SK-N-MC (cell line): ENCODE results near the gene SEPTIN11.

Experiments
- DNase-seq: peaks from one replicate; pipeline ENCODE4 v3.0.0-alpha.2; 2011; ENCODE audit warnings: low read depth, low spot score
- H3K27ac ChIP-seq: fragments of 200-600 bp; sonication (generic); 2 replicates; pipeline ENCODE4 v1.5.1; 2016; ENCODE audit warnings: mixed run types
- H3K36me3 ChIP-seq: fragments of 200-600 bp; sonication (generic); 2 replicates; pipeline ENCODE4 v1.6.1; 2017; ENCODE audit warnings: antibody characterized with exemption, low read length, mixed read lengths; ENCODE audit not compliant: insufficient read depth
- H3K4me3 ChIP-seq: fragments of 200-600 bp; sonication (generic); 2 replicates; pipeline ENCODE4 v1.5.1; 2016
- H3K9ac ChIP-seq: fragments of 200-600 bp; sonication (generic); 2 replicates; pipeline ENCODE4 v1.8.0; 2017; ENCODE audit warnings: mixed run types, mixed read lengths; ENCODE audit not compliant: insufficient read length
- H3K9me3 ChIP-seq: fragments of 200-600 bp; sonication (generic); 2 replicates; pipeline ENCODE4 v1.6.1; 2017; ENCODE audit warnings: low read depth, mild to moderate bottlenecking, antibody characterized with exemption, low read length, moderate library complexity, mixed read lengths
- EZH2 ChIP-seq: fragments of 200-600 bp; sonication (generic); IDR thresholded peaks from one replicate; pipeline ENCODE4 v1.6.1; 2017; ENCODE audit warnings: antibody characterized with exemption
- FOXP2 ChIP-seq: optimal IDR thresholded peaks from 2 replicates; pipeline ENCODE3; 2011; ENCODE audit warnings: mild to moderate bottlenecking, moderate library complexity; ENCODE audit not compliant: insufficient read depth; ENCODE audit errors: extremely low read length, control extremely low read depth
- POLR2AphosphoS5 ChIP-seq: IDR thresholded peaks from 2 replicates; pipeline ENCODE4 v1.6.1; 2012; ENCODE audit warnings: mild to moderate bottlenecking, low read depth, low read length, borderline replicate concordance

The SEPTIN11 gene

GRCh38 chr4:76965866-76966579 is 16.5 kb downstream of the SEPTIN11 start:
- peak; percentile 84 for DNase-seq
- Histone ChIP-seq H3K9me3 (no peaks in the 10 kb centered on the region), H3K9ac (no peak overlapping the region), H3K36me3 (no peaks in the 10 kb centered on the region), H3K27ac (peak overlapping the region; percentile 85), H3K4me3 (peak overlapping the region; percentile 6; the same call in 1 of the 2 replicates)
- TF ChIP-seq POLR2AphosphoS5: peak; percentile 53; the same call in 1 of the 2 replicates
- no peak for TF ChIP-seq EZH2

- no peaks in the 10 kb centered on the region for H3K9me3 ChIP-seq
- TF ChIP-seq POLR2AphosphoS5: no peak
- TF ChIP-seq EZH2: no peak
- no peak for TF ChIP-seq FOXP2
- H3K9ac ChIP-seq: no peak overlapping the region
- H3K4me3 ChIP-seq: no peak overlapping the region
- no peak for DNase-seq
- no peak overlapping the region for H3K27ac ChIP-seq
- no peaks in the 10 kb centered on the region for H3K36me3 ChIP-seq
These were observed 19.4 kb downstream of the SEPTIN11 start for GRCh38 chr4:76968937-76969336.

GRCh38 chr4:76969495-76969894 is 19.9 kb downstream of the SEPTIN11 start:
- TF ChIP-seq POLR2AphosphoS5: no peak
- Histone ChIP-seq H3K9me3 (no peaks in the 10 kb centered on the region), H3K27ac (no peak overlapping the region), H3K36me3 (no peaks in the 10 kb centered on the region), H3K9ac (no peak overlapping the region), H3K4me3 (no peak overlapping the region)
- no peak for DNase-seq

- H3K9ac ChIP-seq: no peak overlapping the region
- no peak for DNase-seq
- H3K27ac ChIP-seq: no peak overlapping the region
- H3K9me3 ChIP-seq: no peaks in the 10 kb centered on the region
- H3K36me3 ChIP-seq: no peaks in the 10 kb centered on the region
- TF ChIP-seq FOXP2 (no peak), EZH2 (no peak), POLR2AphosphoS5 (no peak)
- H3K4me3 ChIP-seq: no peak overlapping the region
These were observed 20.5 kb downstream of the SEPTIN11 start for GRCh38 chr4:76969941-76970529.

GRCh38 chr4:76972306-76972705 is 22.8 kb downstream of the SEPTIN11 start:
- H3K27ac ChIP-seq: no peak overlapping the region
- TF ChIP-seq POLR2AphosphoS5 (no peak), FOXP2 (no peak), EZH2 (no peak)
- no peaks in the 10 kb centered on the region for H3K9me3 ChIP-seq
- no peak overlapping the region for H3K4me3 ChIP-seq
- DNase-seq: no peak
- H3K36me3 ChIP-seq: no peaks in the 10 kb centered on the region
- no peak overlapping the region for H3K9ac ChIP-seq

- Histone ChIP-seq H3K4me3 (no peak overlapping the region), H3K27ac (no peak overlapping the region), H3K36me3 (no peaks in the 10 kb centered on the region), H3K9ac (no peak overlapping the region), H3K9me3 (no peaks in the 10 kb centered on the region)
- no peak for DNase-seq
- no peak for TF ChIP-seq FOXP2
- no peak for TF ChIP-seq EZH2
- TF ChIP-seq POLR2AphosphoS5: no peak
These were observed 24.6 kb downstream of the SEPTIN11 start for GRCh38 chr4:76974150-76974549.

GRCh38 chr4:76977113-76977512 is 27.6 kb downstream of the SEPTIN11 start:
- no peak overlapping the region for H3K27ac ChIP-seq
- DNase-seq: no peak
- no peaks in the 10 kb centered on the region for H3K36me3 ChIP-seq
- H3K9me3 ChIP-seq: no peaks in the 10 kb centered on the region
- TF ChIP-seq POLR2AphosphoS5: no peak
- no peak for TF ChIP-seq FOXP2
- no peak for TF ChIP-seq EZH2
- no peak overlapping the region for H3K9ac ChIP-seq
- H3K4me3 ChIP-seq: no peak overlapping the region

- no peak for DNase-seq
- H3K36me3 ChIP-seq: no peaks in the 10 kb centered on the region
- TF ChIP-seq POLR2AphosphoS5 (no peak), FOXP2 (no peak), EZH2 (no peak)
- H3K27ac ChIP-seq: peak overlapping the region; percentile 33; the same call in 1 of the 2 replicates
- H3K9me3 ChIP-seq: no peaks in the 10 kb centered on the region
- no peak overlapping the region for H3K4me3 ChIP-seq
- no peak overlapping the region for H3K9ac ChIP-seq
These were observed 28.3 kb downstream of the SEPTIN11 start for GRCh38 chr4:76977736-76978350.

- no peaks in the 10 kb centered on the region for H3K36me3 ChIP-seq
- TF ChIP-seq EZH2: no peak
- TF ChIP-seq FOXP2: no peak
- TF ChIP-seq POLR2AphosphoS5: no peak
- no peak overlapping the region for H3K9ac ChIP-seq
- no peak overlapping the region for H3K27ac ChIP-seq
- no peaks in the 10 kb centered on the region for H3K9me3 ChIP-seq
- DNase-seq: no peak
- no peak overlapping the region for H3K4me3 ChIP-seq
These were observed 29.7 kb downstream of the SEPTIN11 start for GRCh38 chr4:76979236-76979635.
